GM18499 (cell line): ENCODE results near the gene NOTUM.

Experiments
- ATAC-seq: cut with Tn5 transposase; IDR thresholded peaks from one replicate; pipeline ENCODE4 v1.9.1; 2021; ENCODE audit warnings: moderate number of reproducible peaks; ENCODE audit not compliant: insufficient read depth, unreplicated experiment

The NOTUM gene

GRCh38 chr17:81980122-81980521 lies 19.1 kb upstream of the NOTUM start:
- ATAC-seq = no peak

DNA sequence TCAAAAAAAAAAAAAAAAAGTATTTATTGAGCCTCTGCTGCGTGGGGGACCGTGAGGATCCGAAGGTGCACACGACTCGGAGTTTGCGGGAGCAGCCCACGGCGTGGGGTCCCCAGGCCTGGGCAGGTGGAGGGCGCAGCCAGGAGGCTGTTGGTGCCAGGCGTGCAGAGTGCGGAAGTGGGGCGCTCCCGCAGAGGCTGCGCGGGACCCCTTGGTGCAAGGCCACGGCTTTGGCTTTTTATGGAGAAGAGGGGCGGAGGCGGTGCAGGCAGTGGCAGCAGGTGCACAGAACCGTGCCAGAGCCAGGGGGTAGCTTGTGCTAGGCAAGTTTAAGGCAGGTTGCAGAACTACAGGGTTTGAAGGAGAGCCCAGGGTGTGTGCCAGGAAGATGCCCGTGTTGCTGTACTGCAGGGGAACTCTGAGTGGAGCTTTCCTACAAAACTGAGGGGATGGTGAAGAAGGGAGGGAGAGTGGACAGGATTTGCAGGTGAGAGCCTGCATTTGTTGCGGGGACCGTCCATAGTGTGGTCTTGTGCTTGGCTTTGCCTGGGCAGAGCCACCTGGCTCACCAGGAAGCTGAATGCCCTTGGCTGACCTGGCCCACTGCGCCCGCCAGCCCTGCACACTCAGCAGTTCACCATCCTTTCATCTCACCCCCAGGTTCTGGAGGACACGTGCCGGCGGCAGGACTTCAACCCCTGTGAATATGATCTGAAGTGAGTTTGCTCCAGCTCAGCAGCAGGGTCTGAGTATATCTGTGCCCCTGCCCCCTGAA lies 17.7 kb upstream of the NOTUM start:
- no peak for ATAC-seq

DNA sequence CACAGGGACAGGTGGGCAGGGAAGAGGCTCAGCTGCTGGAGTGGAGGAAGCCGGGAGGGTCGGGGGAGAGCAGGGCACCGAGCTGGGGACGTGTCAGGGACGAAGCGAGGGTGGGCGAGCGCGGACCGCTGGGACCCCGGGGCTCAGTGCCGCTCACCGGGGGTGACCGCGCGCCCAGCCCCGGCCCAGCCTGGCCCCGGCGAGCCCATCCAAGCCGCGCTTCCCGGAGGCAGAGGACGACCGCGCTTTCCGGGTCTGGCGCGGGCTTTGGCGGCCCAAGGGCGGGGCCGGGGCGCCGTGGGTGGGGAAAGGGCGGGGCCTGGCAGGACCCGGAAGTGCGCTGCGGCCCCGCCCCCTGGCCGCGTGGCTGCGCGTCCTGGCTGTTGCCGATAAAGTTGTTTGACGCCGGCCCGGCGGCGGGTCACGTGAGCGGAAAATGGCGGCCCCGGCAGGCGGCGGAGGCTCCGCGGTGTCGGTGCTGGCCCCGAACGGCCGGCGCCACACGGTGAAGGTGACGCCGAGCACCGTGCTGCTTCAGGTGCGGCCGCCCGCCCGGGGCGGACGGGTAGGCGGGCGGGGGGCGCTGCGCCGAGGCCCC lies 16.3 kb upstream of the NOTUM start, which contains the start of gene ASPSCR1:
Gene ASPSCR1 (plus strand): TSS at position 419 of the 598 bp plus-strand sequence. CDS start 18 bp downstream, at position 437.
- ATAC-seq = no peak

- ATAC-seq = no peak
These were observed 15.6 kb upstream of the NOTUM start for GRCh38 chr17:81976332-81977210.

DNA sequence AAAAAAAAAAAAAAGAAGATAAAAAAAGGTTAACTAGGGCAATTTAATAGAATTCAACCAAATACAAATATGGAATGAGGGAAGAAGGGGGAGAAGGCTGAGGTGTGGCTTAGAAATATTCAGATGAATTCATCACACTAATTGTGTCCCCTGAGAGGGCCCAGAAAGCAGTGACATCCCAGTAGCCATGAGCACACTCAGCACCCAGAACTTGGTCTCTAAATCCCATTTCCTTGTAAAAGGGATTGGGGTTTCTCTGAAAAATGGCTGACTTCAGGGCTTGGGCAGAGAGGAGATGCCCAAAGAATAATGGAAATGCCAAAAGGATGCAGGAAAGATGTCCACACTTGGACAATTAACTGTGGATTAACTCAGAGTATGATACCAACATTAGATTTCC lies 12.4 kb upstream of the NOTUM start:
- ATAC-seq = no peak

- ATAC-seq = no peak
These were observed 8.1 kb upstream of the NOTUM start for GRCh38 chr17:81968850-81969812.

DNA sequence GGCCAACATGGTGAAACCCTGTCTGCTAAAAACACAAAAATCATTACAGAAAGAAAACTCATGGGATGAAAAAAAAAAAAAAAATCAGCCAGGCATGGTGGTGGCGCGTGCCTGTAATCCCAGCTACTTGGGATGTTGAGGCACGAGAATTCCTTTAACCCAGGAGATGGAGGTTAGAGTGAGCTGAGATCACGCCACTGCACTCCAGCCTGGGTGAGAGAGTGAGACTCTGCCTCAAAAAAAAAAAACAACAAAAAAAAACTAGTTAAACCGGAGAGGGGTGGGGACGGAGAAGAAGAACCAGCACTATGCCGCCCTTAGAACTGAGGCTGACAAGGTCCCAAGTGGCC lies 7.4 kb upstream of the NOTUM start:
- ATAC-seq = no peak

DNA sequence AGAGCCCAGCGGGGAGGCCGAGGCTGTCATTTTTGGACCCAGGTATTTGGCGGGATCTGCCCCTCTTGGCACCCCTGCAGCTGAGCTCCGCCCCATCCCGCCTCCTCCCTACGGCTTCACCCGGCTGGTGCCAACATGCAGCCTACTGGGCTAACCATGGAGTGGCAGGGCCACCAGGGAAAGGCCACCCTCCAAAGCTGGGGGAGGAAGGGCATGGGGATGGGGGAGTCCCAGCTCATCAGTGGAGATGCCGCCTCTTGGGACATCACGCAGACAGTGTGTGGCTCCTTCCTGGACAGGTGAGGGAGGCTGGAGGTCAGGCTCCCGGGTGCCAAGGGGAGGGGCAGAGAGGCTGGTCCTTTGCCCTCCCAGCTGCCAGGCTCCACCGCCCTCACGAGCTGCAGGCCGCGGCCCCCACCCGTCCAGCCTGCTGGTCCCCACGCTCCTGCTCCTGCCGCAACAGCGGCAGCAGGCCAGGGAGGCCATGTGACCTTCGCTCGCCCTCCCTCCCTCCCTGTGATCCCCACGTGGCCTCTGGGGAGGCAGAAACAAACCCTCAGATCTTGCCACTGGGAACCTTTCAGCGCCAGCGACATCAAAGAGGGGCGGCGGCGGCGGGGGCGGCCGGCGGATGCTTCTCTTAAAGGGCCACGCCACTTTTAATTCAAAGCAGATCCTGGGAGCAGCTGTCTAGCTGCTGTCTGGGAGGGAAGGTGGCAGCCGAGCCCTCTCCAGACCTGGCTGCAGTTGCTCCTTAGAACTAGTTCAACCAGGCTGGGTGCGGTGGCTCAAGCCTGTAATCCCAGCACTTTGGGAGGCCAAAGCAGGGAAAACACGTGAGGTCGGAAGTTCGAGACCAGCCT lies 6.8 kb upstream of the NOTUM start:
- no peak for ATAC-seq

DNA sequence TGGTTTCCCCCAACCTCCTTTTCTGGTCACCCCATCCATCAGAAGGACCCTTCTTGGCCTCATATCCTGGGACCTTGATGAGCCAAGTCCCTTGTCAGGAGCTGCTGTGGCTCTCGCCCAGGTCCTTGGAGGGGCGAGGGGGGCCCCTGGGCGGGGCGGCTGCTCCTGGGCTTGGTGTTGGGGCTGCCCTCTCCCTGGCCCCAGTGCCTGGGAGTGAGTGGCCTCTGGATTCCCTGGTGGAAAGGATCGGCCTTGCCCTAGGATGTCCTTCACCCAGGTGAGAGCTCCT lies 6.2 kb upstream of the NOTUM start:
- no peak for ATAC-seq

- ATAC-seq = no peak
These were observed 5.6 kb upstream of the NOTUM start for GRCh38 chr17:81966343-81967243.

DNA sequence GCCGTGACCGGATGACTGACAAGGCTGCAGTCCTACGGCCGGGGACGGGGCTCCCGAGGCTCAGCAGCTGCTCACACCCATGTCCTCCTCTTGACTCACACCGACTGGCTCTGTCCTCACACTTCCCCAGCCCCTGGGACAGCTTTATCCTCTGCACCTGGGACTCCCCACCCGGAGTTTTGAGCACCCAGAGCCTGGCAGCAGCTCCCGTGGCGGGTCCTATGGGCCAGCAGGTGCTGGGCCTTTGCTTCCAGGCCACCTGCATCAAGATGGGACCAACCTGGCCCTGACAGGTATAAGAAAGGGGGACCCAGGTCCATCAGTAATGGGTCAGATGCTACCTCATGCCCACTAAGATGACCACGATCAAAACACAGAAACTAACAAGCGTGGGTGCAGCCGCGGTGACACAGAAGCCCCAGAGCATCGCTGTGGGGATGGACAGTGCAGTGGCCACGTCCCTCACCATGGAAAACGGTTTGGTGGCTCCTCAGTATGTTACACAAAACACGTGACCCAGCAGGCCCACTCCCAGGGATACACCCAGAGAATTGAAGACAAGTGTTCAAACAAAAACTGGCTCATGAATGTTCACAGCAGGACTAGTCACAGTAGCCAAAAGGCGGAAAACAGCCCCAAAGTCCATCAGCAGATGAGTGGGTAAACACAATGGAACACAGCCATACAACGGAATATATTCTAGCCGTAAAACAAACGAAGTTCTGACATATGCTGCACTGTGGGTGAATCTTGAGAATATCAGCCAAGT lies 3.3 kb upstream of the NOTUM start:
- ATAC-seq = no peak

DNA sequence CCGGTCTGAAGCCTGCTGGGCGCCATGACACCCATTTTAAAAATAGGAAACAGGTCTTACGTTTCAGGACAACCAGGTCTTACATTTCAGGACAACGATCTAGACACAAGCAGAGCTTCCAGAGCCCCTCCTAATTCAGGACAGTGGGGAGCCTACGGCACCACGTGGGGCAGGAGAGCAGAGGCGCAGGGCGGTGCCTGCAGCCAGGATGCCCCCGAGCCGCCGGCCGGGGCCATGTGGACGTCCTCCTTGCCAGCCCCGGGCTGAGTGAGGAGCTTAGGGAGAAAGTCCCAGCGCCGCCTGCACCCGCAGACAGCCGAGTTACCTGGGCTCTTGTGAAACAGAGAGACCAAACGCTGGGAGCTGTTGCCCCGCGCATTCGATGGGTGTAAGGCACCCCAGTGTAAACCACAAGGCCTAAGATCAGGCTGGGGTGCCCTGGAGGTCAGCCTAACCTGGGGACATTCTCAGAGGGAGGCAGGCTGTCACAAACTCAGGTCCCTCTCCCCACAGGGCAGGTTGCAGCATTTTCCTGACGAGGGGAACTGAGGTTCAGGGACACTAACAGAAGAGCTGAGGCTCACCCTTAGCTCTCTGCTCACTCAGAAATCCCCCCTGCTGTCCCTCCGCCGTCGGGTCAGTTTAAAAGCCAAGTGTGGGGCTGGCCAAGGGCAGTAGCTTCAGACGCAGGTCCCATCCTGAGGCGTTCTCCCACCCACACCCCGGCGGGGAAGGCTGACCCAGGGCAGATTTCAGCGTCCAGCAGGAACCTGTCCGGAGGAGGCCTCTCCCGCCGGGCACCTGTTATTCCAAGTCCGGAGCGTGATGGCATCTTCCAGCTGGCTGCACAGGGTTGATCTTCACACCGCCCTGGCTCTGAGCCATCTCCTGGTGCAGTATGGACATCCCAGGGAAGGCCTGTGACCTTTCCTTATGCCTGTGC lies 1.8 kb upstream of the NOTUM start:
- ATAC-seq = no peak

GRCh38 chr17:81961521-81962498 lies 823 bp upstream of the NOTUM start:
- ATAC-seq = no peak

DNA sequence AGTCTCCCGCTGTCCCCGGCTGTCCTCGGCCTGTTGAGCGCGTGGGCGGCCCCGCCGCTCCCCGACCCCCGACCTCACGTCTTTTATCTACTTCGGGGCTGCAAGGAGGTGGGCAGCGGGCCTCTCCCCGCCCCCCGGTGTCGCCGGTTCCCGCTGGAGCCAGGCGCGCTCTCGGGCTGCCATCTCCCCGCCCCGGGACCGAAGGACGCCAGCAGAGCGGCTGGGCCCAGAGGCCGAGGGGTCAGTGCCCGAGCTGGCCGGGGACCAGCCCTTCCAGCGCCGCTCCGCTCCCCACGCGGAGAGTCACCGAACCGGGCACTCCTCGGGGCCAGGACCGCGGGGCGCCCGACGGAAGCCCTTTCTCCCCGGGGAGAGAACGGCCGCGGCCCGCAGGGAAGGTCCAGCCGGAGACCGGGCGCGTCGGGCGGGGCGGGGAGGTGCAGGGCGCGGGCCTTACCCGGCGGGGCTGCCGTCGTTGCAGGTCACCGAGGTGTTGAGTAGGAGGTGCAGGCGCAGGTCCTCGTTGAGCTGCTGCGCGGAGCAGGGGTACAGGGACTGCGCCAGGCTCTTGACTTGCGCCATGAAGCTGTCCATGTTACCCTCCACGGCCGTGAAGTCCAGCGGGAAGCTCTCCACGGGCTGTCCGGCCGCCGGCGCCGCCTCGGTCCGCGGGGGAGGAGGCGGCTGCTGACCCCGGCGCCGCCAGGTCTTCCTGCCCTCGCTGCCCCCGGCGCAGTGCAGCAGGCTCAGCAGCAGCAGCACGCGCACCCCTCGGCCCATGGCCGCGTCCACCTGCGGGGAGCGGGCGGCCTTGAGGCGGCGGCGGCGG lies 643 bp downstream of the NOTUM start:
- no peak for ATAC-seq
